ENCODE measurements around the gene POU2F1.

GRCh38 chr1:167440345-167440744, 219.7 kb downstream of the POU2F1 start:
- no peak for TF ChIP-seq CTCF (IDR thresholded peaks at IDR 0.05)
- no peak for TF ChIP-seq POLR2A (IDR thresholded peaks at IDR 0.05)

All from lower leg skin (tissue), 3 donors.